Pancreas (tissue), 10 donors: ENCODE results near the gene TPRA1. TPM values are rescaled to one million over a fixed set of nuclear protein-coding genes. Genes with fewer than 3 reads are reported as not detected.
A peak's percentile ranks its signal among the peaks of the same experiment; 100 is the strongest.

Experiments
- ATAC-seq, 4 donors: fragments of 200-7000 bp; cut with Tn5 transposase; one replicate each; pipeline versions ENCODE4 v1.8.0 to v1.9.1; 2020; ENCODE audit warnings: mild to moderate bottlenecking in 4 of 4, moderate library complexity in 4 of 4
- DNase-seq, 6 donors: peaks; one replicate each; pipeline ENCODE4 v3.0.0-alpha.2; 2020
- FAIRE-seq: peaks from 2 replicates; lab custom pipeline; 2012; peaks lifted over from hg19 to GRCh38; lab: Jason Lieb, UNC
- H3K27ac ChIP-seq, 4 donors: fragments of 200-600 bp; sonication (generic); 1 replicate in 3 of 4; 2 replicates in 1 of 4; pipeline versions ENCODE4 v1.5.0 to v1.8.0; 2020
- H3K27me3 ChIP-seq, 4 donors: fragments of 200-600 bp; one replicate each; pipeline ENCODE4 v1.8.0; 2021
- H3K36me3 ChIP-seq, 3 donors: fragments of 200-600 bp; sonication (generic) in 1 of 3; one replicate each; pipeline versions ENCODE4 v1.5.0 to v1.8.0; 2020 to 2021
- H3K4me1 ChIP-seq, 3 donors: fragments of 200-600 bp; one replicate each; pipeline ENCODE4 v1.8.0; 2021
- H3K4me3 ChIP-seq, 4 donors: fragments of 200-600 bp; sonication (generic) in 2 of 4; one replicate each; pipeline versions ENCODE4 v1.5.0 to v1.8.0; 2020 to 2021
- H3K9me3 ChIP-seq, 4 donors: fragments of 200-600 bp; one replicate each; pipeline ENCODE4 v1.8.0; 2021
- WGBS, 2 donors: extraction: QIAGEN DNeasy Blood & Tissue Kit; methylation state at CpG; one replicate each; pipeline ENCODE4 v1.1.7; 2013; 5-methylcytosine and 5-hydroxymethylcytosine counted together
- intact Hi-C, 3 donors: fragments of 100-400 bp; cut with DNase I; formaldehyde crosslinking; loops; one replicate each; pipeline versions ENCODE4 v1.11.1 to v1.14.2; 2022
- polyA plus RNA-seq, 2 donors: library from polyadenylated mRNA; stranded (reverse); fragments of 200-250 nt; gene quantifications; one replicate each; pipeline ENCODE4 v1.2.3, GENCODE V29; 2013
- total RNA-seq, 6 donors: library from RNA; stranded (reverse); fragmentation: NEBNext Ultra II Directional in 4 of 6; extraction: Animal tissue kit (Norgen Biotek cat#: 25700) in 4 of 6; gene quantifications; one replicate each; pipeline versions ENCODE4 v1.2.1 to v1.2.4, GENCODE V29; 2021 to 2023
- TF ChIP-seq, protein P1 (sequence below), 4 donors: fragments of 200-600 bp; sonication (generic) in 3 of 4; IDR thresholded peaks; one replicate each; pipeline versions ENCODE4 v1.5.0 to v1.8.0; 2021; ENCODE audit warnings: antibody characterized with exemption in 4 of 4
- donor health status: healthy with polysubstance abuse.
- donor health status: DM: no; HTN: no; CAD: no; lungs with moderate emphysema.
- donor health status: DM: no; HTN: no; CAD: no.
- donor health status: control.
- donor health status: control.
- donor health status: Bipolar disorder and iron deficiency.
- donor health status: DM: yes; HTN: yes; CAD: no.
- donor health status: DM: no; HTN: no; CAD: no.
- donor health status: DM: no; HTN: no; CAD: no.
- donor health status: DM: yes; HTN: yes; CAD: no.

Gene TPRA1
- total and polyA plus RNA-seq, 8 donors = 12.1 to 25.9 (median 16.1) TPM

GRCh38 chr3:127544803-127545201 is 45.7 kb downstream of the TPRA1 start:
- 82 to 87% methylated on average over 9 of the region's 9 CpGs for whole genome bisulfite sequencing, 2 donors
- Histone ChIP-seq H3K4me1 (no peaks in the 10 kb centered on the region), H3K36me3 (no peaks in the 10 kb centered on the region), H3K27ac (no peak overlapping the region), H3K4me3 (no peak overlapping the region), H3K9me3 (no peaks in the 10 kb centered on the region), H3K27me3 (no peaks in the 10 kb centered on the region)
- ATAC-seq = no peak
- FAIRE-seq = no peak
- intact Hi-C loops = loop anchor here in 2 of 3 donors (10.0 kb wide), 2 partner anchors 870 to 880 kb away; no protein-coding TSS in a partner anchor
- TF ChIP-seq, protein P1, sequence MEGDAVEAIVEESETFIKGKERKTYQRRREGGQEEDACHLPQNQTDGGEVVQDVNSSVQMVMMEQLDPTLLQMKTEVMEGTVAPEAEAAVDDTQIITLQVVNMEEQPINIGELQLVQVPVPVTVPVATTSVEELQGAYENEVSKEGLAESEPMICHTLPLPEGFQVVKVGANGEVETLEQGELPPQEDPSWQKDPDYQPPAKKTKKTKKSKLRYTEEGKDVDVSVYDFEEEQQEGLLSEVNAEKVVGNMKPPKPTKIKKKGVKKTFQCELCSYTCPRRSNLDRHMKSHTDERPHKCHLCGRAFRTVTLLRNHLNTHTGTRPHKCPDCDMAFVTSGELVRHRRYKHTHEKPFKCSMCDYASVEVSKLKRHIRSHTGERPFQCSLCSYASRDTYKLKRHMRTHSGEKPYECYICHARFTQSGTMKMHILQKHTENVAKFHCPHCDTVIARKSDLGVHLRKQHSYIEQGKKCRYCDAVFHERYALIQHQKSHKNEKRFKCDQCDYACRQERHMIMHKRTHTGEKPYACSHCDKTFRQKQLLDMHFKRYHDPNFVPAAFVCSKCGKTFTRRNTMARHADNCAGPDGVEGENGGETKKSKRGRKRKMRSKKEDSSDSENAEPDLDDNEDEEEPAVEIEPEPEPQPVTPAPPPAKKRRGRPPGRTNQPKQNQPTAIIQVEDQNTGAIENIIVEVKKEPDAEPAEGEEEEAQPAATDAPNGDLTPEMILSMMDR (IDR thresholded peaks at IDR 0.05) = no peak
- DNase-seq = no peak

- Histone ChIP-seq H3K4me3 (no peak overlapping the region), H3K27ac (no peak overlapping the region), H3K9me3 (no peaks in the 10 kb centered on the region), H3K4me1 (no peaks in the 10 kb centered on the region), H3K27me3 (no peaks in the 10 kb centered on the region), H3K36me3 (no peaks in the 10 kb centered on the region)
- TF ChIP-seq, protein P1 (IDR thresholded peaks at IDR 0.05) = peak; percentile 75 to 87 (median 78)
- peak; percentile 42 to 73 (median 60) for ATAC-seq
- 25 to 43% methylated on average over 10 of the region's 10 CpGs for WGBS, 2 donors
- intact Hi-C loops = loop anchor here in 2 of 3 donors (10.0 kb wide), 2 partner anchors 869 to 879 kb away; no protein-coding TSS in a partner anchor
- peak; percentile 51 to 84 (median 74) for DNase-seq
- no peak for FAIRE-seq
Measured at GRCh38 chr3:127544192-127544802, 46.2 kb downstream of the TPRA1 start.

- Histone ChIP-seq H3K4me3 (no peak overlapping the region), H3K9me3 (no peaks in the 10 kb centered on the region), H3K4me1 (no peaks in the 10 kb centered on the region), H3K36me3 (no peaks in the 10 kb centered on the region), H3K27ac (no peak overlapping the region), H3K27me3 (no peaks in the 10 kb centered on the region)
- FAIRE-seq (no peak), DNase-seq (no peak), ATAC-seq (no peak)
- 86 to 92% methylated on average over 12 of the region's 12 CpGs for WGBS, 2 donors
- TF ChIP-seq, protein P1 (IDR thresholded peaks at IDR 0.05) = no peak
- intact Hi-C loops = loop anchor here in 2 of 3 donors (10.0 kb wide), 2 partner anchors 869 to 879 kb away; no protein-coding TSS in a partner anchor
Measured at GRCh38 chr3:127543441-127543840, 47.1 kb downstream of the TPRA1 start.

DNA sequence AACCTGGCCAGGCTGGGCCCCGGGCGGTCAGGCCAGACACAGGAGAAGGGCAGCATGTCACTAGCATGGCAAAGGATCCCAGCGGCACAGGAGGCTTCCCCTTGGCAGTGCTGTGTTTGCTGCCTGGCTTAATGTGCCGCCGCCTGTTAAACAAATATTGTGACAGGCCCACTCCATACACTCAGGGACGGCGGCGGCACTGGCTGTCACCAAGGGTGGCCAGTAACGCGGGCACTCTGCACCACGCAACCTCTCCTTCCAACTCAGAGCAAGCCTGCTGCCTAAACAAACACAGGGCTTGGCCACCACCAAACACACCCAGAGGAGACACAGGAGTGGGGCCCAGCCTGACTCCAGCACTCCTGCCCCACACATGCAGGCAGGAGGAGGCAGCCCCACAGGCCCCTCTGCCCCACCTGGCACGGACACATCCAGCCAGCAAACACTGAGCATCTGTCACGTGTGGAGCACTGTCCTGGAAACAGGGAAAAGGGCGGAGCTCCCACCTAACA is 48.0 kb downstream of the TPRA1 start:
- TF ChIP-seq, protein P1 (IDR thresholded peaks at IDR 0.05) = no peak
- FAIRE-seq (no peak), DNase-seq (peak; percentile 36 to 82 (median 56)), ATAC-seq (peak; percentile 62 to 85 (median 75))
- WGBS, 2 donors = 27 to 33% methylated on average over 14 of the region's 14 CpGs
- Histone ChIP-seq H3K27ac (peak overlapping the region in 2 of 4 donors; percentile 16 to 28), H3K4me1 (no peaks in the 10 kb centered on the region), H3K27me3 (no peaks in the 10 kb centered on the region), H3K36me3 (no peaks in the 10 kb centered on the region), H3K9me3 (no peaks in the 10 kb centered on the region), H3K4me3 (no peak overlapping the region)
- intact Hi-C loops = loop anchor here in 2 of 3 donors (10.0 kb wide), 2 partner anchors 868 to 878 kb away; no protein-coding TSS in a partner anchor

- H3K4me1 ChIP-seq = no peaks in the 10 kb centered on the region
- H3K9me3 ChIP-seq = no peaks in the 10 kb centered on the region
- TF ChIP-seq, protein P1 (IDR thresholded peaks at IDR 0.05) = no peak
- no peaks in the 10 kb centered on the region for H3K36me3 ChIP-seq
- ATAC-seq = no peak
- intact Hi-C loops = loop anchor here in 2 of 3 donors (10.0 kb wide), 2 partner anchors 867 to 877 kb away; no protein-coding TSS in a partner anchor
- H3K27me3 ChIP-seq = no peaks in the 10 kb centered on the region
- 73% methylated on average over 5 of the region's 5 CpGs for WGBS, 2 donors
- H3K4me3 ChIP-seq = no peak overlapping the region
- DNase-seq = no peak
- FAIRE-seq = no peak
- H3K27ac ChIP-seq = no peak overlapping the region
Measured at GRCh38 chr3:127541320-127541719, 49.2 kb downstream of the TPRA1 start.
